ENCODE data around the gene C1QTNF1. TPM values are rescaled to one million over a fixed set of nuclear protein-coding genes. Genes with fewer than 3 reads are reported as not detected.

The C1QTNF1 gene
- total RNA-seq, 1 experiment from 2014 or later, result 4.0 TPM

- Histone ChIP-seq H3K9me3 (ENCODE audit: control insufficient read depth in 1 of 2, insufficient read depth in 1 of 2, low read depth in 1 of 2, low read length in 2 of 2) (no peaks in the 10 kb centered on the region), H3K9ac (ENCODE audit: low read length) (no peak overlapping the region), H3K4me1 (ENCODE audit: control insufficient read depth in 1 of 2, insufficient read depth in 2 of 2, low read length in 2 of 2) (no peaks in the 10 kb centered on the region), H3K79me2 (ENCODE audit: insufficient read depth, low read length) (peaks cover 76% of the 10 kb centered on the region), H3K4me3 (replicated peaks in 1 of 2; ENCODE audit: low read depth in 1 of 2, low read length in 2 of 2) (no peak overlapping the region), H3K27me3 (ENCODE audit: insufficient read depth, low read length) (no peaks in the 10 kb centered on the region), H3K4me2 (ENCODE audit: low read length) (no peak overlapping the region), H3K27ac (ENCODE audit: low read depth, low read length) (no peak overlapping the region; the same call in 1 of the 2 replicates), H3K36me3 (ENCODE audit: control insufficient read depth in 1 of 2, insufficient read depth in 2 of 2, low read length in 2 of 2) (peaks cover 36 to 59% of the 10 kb centered on the region in 2 experiments; a peak in 3 of 4 replicates), H2AFZ (ENCODE audit: low read depth, low read length, poor library complexity, severe bottlenecking) (no peak overlapping the region), H4K20me1 (ENCODE audit: insufficient read depth) (no peaks in the 10 kb centered on the region; the same call in 1 of the 2 replicates), H3K9me2 (ENCODE audit: insufficient read depth) (no peaks in the 10 kb centered on the region)
- no peak for TF ChIP-seq CTCF (IDR thresholded peaks at IDR 0.05 in 2 of 3, conservative IDR thresholded peaks at IDR 0.05 in 1 of 3; ENCODE audit: borderline replicate concordance in 1 of 3, insufficient read depth in 1 of 3, low read depth in 2 of 3, low read length in 2 of 3)
- no peak for TF ChIP-seq EZH2 (IDR thresholded peaks at IDR 0.05)
- no peak for TF ChIP-seq JUND (IDR thresholded peaks at IDR 0.05)
- no peak for TF ChIP-seq ZBTB33 (IDR thresholded peaks at IDR 0.05; ENCODE audit: extremely low read depth, insufficient replicate concordance, low read length)
- no peak for TF ChIP-seq ZFX (IDR thresholded peaks at IDR 0.05)
- TF ChIP-seq TCF7L2 (IDR thresholded peaks at IDR 0.05; ENCODE audit: borderline replicate concordance, extremely low read depth, insufficient read depth, insufficient read length), result no peak
- no peak for TF ChIP-seq CEBPB (IDR thresholded peaks at IDR 0.05; ENCODE audit: low read depth)
- TF ChIP-seq ZNF274 (IDR thresholded peaks at IDR 0.05; ENCODE audit: low read depth, low read length), result no peak
- TF ChIP-seq SIN3A (IDR thresholded peaks at IDR 0.05; ENCODE audit: low read depth), result no peak
- no peak for TF ChIP-seq ATF3 (IDR thresholded peaks at IDR 0.05)
- no peak for TF ChIP-seq YY1 (IDR thresholded peaks at IDR 0.05; ENCODE audit: extremely low read depth, insufficient replicate concordance, low read depth, low read length)
- no peak for TF ChIP-seq REST (IDR thresholded peaks at IDR 0.05; ENCODE audit: low read depth)
- TF ChIP-seq SRF (IDR thresholded peaks at IDR 0.05; ENCODE audit: low read depth), result no peak
- ChIA-PET RAD21 (ENCODE audit: low non-redundant PET in 1 of 2, low total read pairs in 2 of 2, uncharacterized antibody in 2 of 2, unreplicated experiment in 2 of 2) (no interaction called here), POLR2A (no interaction called here), CTCF (no interaction called here)
- intact Hi-C loops (cut with micrococcal nuclease), result no loop called here
- no TSS peak for BruUV-seq (replicated peaks)
- no peak for ATAC-seq
- no peak for DNase-seq (ENCODE audit: low read depth, low spot score)
These were observed 26.1 kb upstream of the C1QTNF1 start for GRCh38 chr17:78997881-78998280.

Data from HCT116 (cell line).